Measurements from ENCODE around the gene MTMR3. TPM values are rescaled to one million over a fixed set of nuclear protein-coding genes. Genes with fewer than 3 reads are reported as not detected.

The MTMR3 gene
- total RNA-seq, 1 donor from 2014 or later = 26.1 TPM

- H3K36me3 ChIP-seq = no peaks in the 10 kb centered on the region
- no peak for DNase-seq (ENCODE audit: low spot score in 2 of 2)
- no peak overlapping the region for H3K4me3 ChIP-seq
- no peaks in the 10 kb centered on the region for H3K4me1 ChIP-seq
- TF ChIP-seq, protein P1, sequence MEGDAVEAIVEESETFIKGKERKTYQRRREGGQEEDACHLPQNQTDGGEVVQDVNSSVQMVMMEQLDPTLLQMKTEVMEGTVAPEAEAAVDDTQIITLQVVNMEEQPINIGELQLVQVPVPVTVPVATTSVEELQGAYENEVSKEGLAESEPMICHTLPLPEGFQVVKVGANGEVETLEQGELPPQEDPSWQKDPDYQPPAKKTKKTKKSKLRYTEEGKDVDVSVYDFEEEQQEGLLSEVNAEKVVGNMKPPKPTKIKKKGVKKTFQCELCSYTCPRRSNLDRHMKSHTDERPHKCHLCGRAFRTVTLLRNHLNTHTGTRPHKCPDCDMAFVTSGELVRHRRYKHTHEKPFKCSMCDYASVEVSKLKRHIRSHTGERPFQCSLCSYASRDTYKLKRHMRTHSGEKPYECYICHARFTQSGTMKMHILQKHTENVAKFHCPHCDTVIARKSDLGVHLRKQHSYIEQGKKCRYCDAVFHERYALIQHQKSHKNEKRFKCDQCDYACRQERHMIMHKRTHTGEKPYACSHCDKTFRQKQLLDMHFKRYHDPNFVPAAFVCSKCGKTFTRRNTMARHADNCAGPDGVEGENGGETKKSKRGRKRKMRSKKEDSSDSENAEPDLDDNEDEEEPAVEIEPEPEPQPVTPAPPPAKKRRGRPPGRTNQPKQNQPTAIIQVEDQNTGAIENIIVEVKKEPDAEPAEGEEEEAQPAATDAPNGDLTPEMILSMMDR (IDR thresholded peaks at IDR 0.05) = no peak
- H3K27me3 ChIP-seq = no peaks in the 10 kb centered on the region
- no peaks in the 10 kb centered on the region for H3K9me3 ChIP-seq
- intact Hi-C loops (cut with DNase I) = no loop called here
- no peak overlapping the region for H3K27ac ChIP-seq
These were observed 157.7 kb downstream of the MTMR3 start for GRCh38 chr22:30040499-30041260.

DNA sequence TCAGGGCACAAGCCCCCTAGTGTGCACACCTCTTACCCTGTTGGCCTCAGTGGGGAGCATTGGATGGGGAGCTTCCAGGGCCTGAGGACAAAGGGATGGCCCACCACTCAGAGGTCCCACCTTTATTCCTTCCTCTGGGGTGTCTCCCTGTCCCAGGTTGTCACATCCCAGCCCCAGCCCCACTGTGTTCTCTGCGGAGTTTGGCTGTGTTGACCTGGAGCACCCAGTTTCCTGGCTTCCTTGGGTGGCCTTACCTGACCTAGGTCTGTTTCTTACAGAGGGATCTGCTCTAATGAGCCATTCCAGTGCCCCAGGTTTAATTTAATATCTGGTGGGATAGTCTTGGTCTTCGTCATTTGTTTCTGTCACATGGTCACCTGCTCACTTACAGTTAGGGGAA lies 158.5 kb downstream of the MTMR3 start:
- TF ChIP-seq, protein P1 (IDR thresholded peaks at IDR 0.05) = no peak
- no peak for DNase-seq (ENCODE audit: low spot score in 2 of 2)
- no peak overlapping the region for H3K4me3 ChIP-seq
- no peaks in the 10 kb centered on the region for H3K27me3 ChIP-seq
- no peaks in the 10 kb centered on the region for H3K36me3 ChIP-seq
- no peaks in the 10 kb centered on the region for H3K9me3 ChIP-seq
- intact Hi-C loops (cut with DNase I) = no loop called here
- no peak overlapping the region for H3K27ac ChIP-seq
- H3K4me1 ChIP-seq = no peaks in the 10 kb centered on the region

- DNase-seq (ENCODE audit: low spot score in 2 of 2) = no peak
- intact Hi-C loops (cut with DNase I) = no loop called here
These were observed 158.9 kb downstream of the MTMR3 start for GRCh38 chr22:30041881-30042280.

GRCh38 chr22:30043161-30043560 lies 160.2 kb downstream of the MTMR3 start:
- Histone ChIP-seq H3K36me3 (no peaks in the 10 kb centered on the region), H3K27me3 (no peaks in the 10 kb centered on the region), H3K27ac (no peak overlapping the region), H3K4me1 (no peaks in the 10 kb centered on the region), H3K9me3 (no peaks in the 10 kb centered on the region), H3K4me3 (no peak overlapping the region)
- intact Hi-C loops (cut with DNase I) = no loop called here
- TF ChIP-seq, protein P1 (IDR thresholded peaks at IDR 0.05) = no peak
- DNase-seq (ENCODE audit: low spot score in 2 of 2) = no peak

More at GRCh38 chr22:30041881-30042280, 158.9 kb downstream of the MTMR3 start:
- Histone ChIP-seq H3K36me3 (no peaks in the 10 kb centered on the region), H3K4me3 (no peak overlapping the region), H3K9me3 (no peaks in the 10 kb centered on the region), H3K27ac (no peak overlapping the region), H3K4me1 (no peaks in the 10 kb centered on the region), H3K27me3 (no peaks in the 10 kb centered on the region)
- TF ChIP-seq, protein P1 (IDR thresholded peaks at IDR 0.05) = no peak

DNA sequence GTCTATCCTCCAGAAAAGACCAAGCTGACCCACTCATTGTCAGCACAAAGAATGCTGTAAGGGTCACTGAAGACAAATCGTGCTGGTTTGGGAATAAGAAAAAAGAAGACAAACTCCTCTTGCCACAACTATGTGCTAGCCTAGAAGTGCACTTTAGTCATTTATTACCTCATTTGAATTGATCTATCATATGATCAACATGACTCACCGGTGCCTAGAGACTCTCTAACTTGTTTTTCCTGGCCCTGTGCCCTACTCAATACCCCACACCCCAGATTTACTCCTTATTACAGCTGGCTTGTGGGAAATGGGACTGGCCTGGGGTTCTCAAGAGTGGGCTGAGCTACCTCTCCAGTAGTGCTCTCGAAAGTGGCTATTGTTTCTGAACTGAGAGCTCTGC lies 161.4 kb downstream of the MTMR3 start:
- Histone ChIP-seq H3K4me3 (no peak overlapping the region), H3K27me3 (no peaks in the 10 kb centered on the region), H3K4me1 (no peaks in the 10 kb centered on the region), H3K36me3 (no peaks in the 10 kb centered on the region), H3K27ac (no peak overlapping the region), H3K9me3 (no peaks in the 10 kb centered on the region)
- intact Hi-C loops (cut with DNase I) = no loop called here
- TF ChIP-seq, protein P1 (IDR thresholded peaks at IDR 0.05) = no peak
- no peak for DNase-seq (ENCODE audit: low spot score in 2 of 2)

Measured in ascending aorta (tissue), 2 donors.